Smooth muscle cell (in vitro differentiated cells): ENCODE data around the gene MCM5. TPM values are rescaled to one million over a fixed set of nuclear protein-coding genes. Genes with fewer than 3 reads are reported as not detected.

ENCODE experiments used
- DNase-seq: peaks from one replicate; lab custom pipeline; 2025; ENCODE audit not compliant: unreplicated experiment; lab: John Stamatoyannopoulos, UW
- H2AFZ ChIP-seq: fragments of 200-600 bp; sonication (generic); 2 replicates; pipeline ENCODE4 v1.6.0; 2016; ENCODE audit warnings: antibody characterized with exemption, low read depth, mild to moderate bottlenecking
- H3F3A ChIP-seq: fragments of 200-600 bp; sonication (generic); 2 replicates; pipeline ENCODE4 v1.6.0; 2017; ENCODE audit warnings: antibody characterized with exemption, low read depth
- H3K27ac ChIP-seq: fragments of 200-600 bp; sonication (generic); 2 replicates; pipeline ENCODE4 v1.5.1; 2016; ENCODE audit warnings: low read depth, mild to moderate bottlenecking
- H3K27me3 ChIP-seq: fragments of 200-600 bp; sonication (generic); 2 replicates; pipeline ENCODE4 v1.6.1; 2016; ENCODE audit warnings: low read depth, mild to moderate bottlenecking
- H3K36me3 ChIP-seq: fragments of 200-600 bp; sonication (generic); 2 replicates; pipeline ENCODE4 v1.5.1; 2016; ENCODE audit warnings: low read depth
- H3K4me1 ChIP-seq: fragments of 200-600 bp; sonication (generic); 2 replicates; pipeline ENCODE4 v1.5.1; 2016; ENCODE audit warnings: low read depth
- H3K4me2 ChIP-seq: fragments of 200-600 bp; sonication (generic); 2 replicates; pipeline ENCODE4 v1.6.0; 2016; ENCODE audit warnings: mild to moderate bottlenecking
- H3K4me3 ChIP-seq: fragments of 200-600 bp; sonication (generic); 2 replicates; pipeline ENCODE4 v1.5.1; 2016; ENCODE audit warnings: mild to moderate bottlenecking
- H3K79me2 ChIP-seq: fragments of 200-600 bp; sonication (generic); 2 replicates; pipeline ENCODE4 v1.6.0; 2016; ENCODE audit warnings: low read depth, mild to moderate bottlenecking
- H3K9ac ChIP-seq: fragments of 200-600 bp; sonication (generic); 2 replicates; pipeline ENCODE4 v1.6.0; 2016; ENCODE audit warnings: low read depth
- H3K9me3 ChIP-seq: fragments of 200-600 bp; sonication (generic); replicated peaks from 2 replicates; pipeline ENCODE4 v1.5.1; 2016; ENCODE audit warnings: low read depth
- H4K20me1 ChIP-seq: fragments of 200-600 bp; sonication (generic); 2 replicates; pipeline ENCODE4 v1.6.0; 2016; ENCODE audit warnings: low read depth
- CTCF ChIP-seq: fragments of 200-600 bp; sonication (generic); IDR thresholded peaks from 2 replicates; pipeline ENCODE4 v1.5.1; 2017; ENCODE audit warnings: borderline replicate concordance, mild to moderate bottlenecking, antibody characterized with exemption; ENCODE audit not compliant: insufficient read depth, poor library complexity, severe bottlenecking
- WGBS: methylation state at CpG from one replicate; pipeline ENCODE4 v1.1.7; 2016; ENCODE audit warnings: low lambda C conversion rate; 5-methylcytosine and 5-hydroxymethylcytosine counted together
- polyA plus RNA-seq: library from polyadenylated mRNA; unstranded; fragments of >200 nt; fragmentation: Nextera tagmentation; extraction: Ambion mirVana; gene quantifications from 2 replicates; pipeline ENCODE4 v1.2.1, GENCODE V29; 2016
- total RNA-seq: library from RNA; depleted of rRNA; stranded (reverse); fragments of >200 nt; gene quantifications from 2 replicates; pipeline ENCODE4 v1.2.3, GENCODE V29; 2014

The MCM5 gene
- total and polyA plus RNA-seq, 2 experiments from 2014 or later = 28.7 to 31.9 TPM

GRCh38 chr22:35353318-35353717 is 46.6 kb upstream of the MCM5 start:
- H3K27ac ChIP-seq = no peak overlapping the region
- no peaks in the 10 kb centered on the region for H3F3A ChIP-seq
- H3K4me2 ChIP-seq = no peak overlapping the region
- H3K36me3 ChIP-seq = no peaks in the 10 kb centered on the region
- H4K20me1 ChIP-seq = no peaks in the 10 kb centered on the region
- no peak overlapping the region for H3K4me3 ChIP-seq
- H3K9me3 ChIP-seq = no peaks in the 10 kb centered on the region
- H3K4me1 ChIP-seq = no peaks in the 10 kb centered on the region
- no peak for DNase-seq
- no peaks in the 10 kb centered on the region for H3K79me2 ChIP-seq
- no peak for TF ChIP-seq CTCF
- no peak overlapping the region for H3K9ac ChIP-seq
- no peak overlapping the region for H2AFZ ChIP-seq
- H3K27me3 ChIP-seq = no peaks in the 10 kb centered on the region
- WGBS = 91% methylated on average over 12 of the region's 12 CpGs

GRCh38 chr22:35354068-35354467 is 45.9 kb upstream of the MCM5 start:
- no peak for DNase-seq
- Histone ChIP-seq H3K79me2 (no peaks in the 10 kb centered on the region), H3K27ac (no peak overlapping the region), H3K36me3 (no peaks in the 10 kb centered on the region), H3K4me3 (no peak overlapping the region), H4K20me1 (no peaks in the 10 kb centered on the region), H3K9ac (no peak overlapping the region), H2AFZ (no peak overlapping the region), H3K4me2 (no peak overlapping the region), H3F3A (no peaks in the 10 kb centered on the region), H3K9me3 (no peaks in the 10 kb centered on the region), H3K4me1 (no peaks in the 10 kb centered on the region), H3K27me3 (no peaks in the 10 kb centered on the region)
- WGBS = 90% methylated on average over 4 of the region's 4 CpGs
- TF ChIP-seq CTCF = no peak

DNA sequence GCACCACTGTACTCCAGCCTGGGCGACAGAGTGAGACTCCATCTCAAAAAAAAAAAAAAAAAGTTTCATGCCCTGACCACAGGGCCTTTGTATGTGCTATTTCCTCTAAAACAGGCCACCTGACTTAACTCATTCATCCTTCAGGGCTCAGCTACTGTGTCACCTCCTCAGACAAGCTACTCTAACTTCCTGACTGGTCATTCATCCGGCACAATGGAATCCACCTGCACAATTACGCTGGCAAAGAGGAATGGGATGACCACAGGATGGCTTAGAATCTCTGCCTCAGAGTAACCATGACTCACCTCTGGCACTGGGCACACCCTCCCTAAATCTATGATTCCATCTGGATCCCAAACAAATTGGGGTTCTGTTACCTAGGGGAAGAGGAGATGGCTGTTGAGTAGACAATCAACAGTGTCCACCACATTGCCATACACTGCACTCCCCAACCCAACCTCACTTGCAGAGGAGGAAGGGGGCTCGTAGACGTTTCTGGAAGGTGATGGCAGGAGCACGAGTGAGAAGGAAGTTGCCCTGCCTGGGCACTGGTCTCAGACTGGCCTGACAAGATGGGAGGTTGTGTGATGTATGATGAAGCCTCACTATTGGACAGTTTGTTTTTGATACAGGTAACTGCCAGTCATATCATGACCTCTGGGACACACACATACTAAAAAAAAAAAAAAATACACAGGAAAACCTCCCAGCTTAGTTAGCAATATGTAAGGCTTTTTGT is 41.9 kb upstream of the MCM5 start:
- 91% methylated on average over 6 of the region's 6 CpGs for WGBS
- no peak for DNase-seq

More for the DNA sequence above, 41.9 kb upstream of the MCM5 start:
- Histone ChIP-seq H3K36me3 (no peaks in the 10 kb centered on the region), H3K27ac (no peak overlapping the region), H2AFZ (no peak overlapping the region), H3F3A (no peaks in the 10 kb centered on the region), H3K4me3 (no peak overlapping the region), H3K27me3 (no peaks in the 10 kb centered on the region), H3K4me1 (no peaks in the 10 kb centered on the region), H3K79me2 (no peaks in the 10 kb centered on the region), H3K9ac (no peak overlapping the region), H4K20me1 (no peaks in the 10 kb centered on the region), H3K4me2 (no peak overlapping the region), H3K9me3 (no peaks in the 10 kb centered on the region)
- no peak for TF ChIP-seq CTCF
